Heart left ventricle (tissue), 16 donors: ENCODE measurements around the gene KIAA1671. TPM values are rescaled to one million over a fixed set of nuclear protein-coding genes. Genes with fewer than 3 reads are reported as not detected.
A peak's percentile ranks its signal among the peaks of the same experiment; 100 is the strongest.

Experiments
- ATAC-seq, 4 donors: fragments of 200-7000 bp; cut with Tn5 transposase; one replicate each; pipeline ENCODE4 v1.9.1; 2020 to 2022; ENCODE audit warnings: moderate library complexity in 4 of 4, mild to moderate bottlenecking in 3 of 4, moderate number of reproducible peaks in 1 of 4
- DNase-seq, 5 donors: peaks; one replicate each; pipeline ENCODE4 v3.0.0-alpha.2; 2020
- H3K27ac ChIP-seq, 12 donors: fragments of 200-600 bp; sonication (generic) in 4 of 12; one replicate each; pipeline versions ENCODE4 v1.5.0 to v1.8.0; 2016 to 2022; ENCODE audit warnings: mild to moderate bottlenecking in 2 of 12
- H3K27me3 ChIP-seq, 9 donors: fragments of 200-600 bp; sonication (generic) in 2 of 9; one replicate each; pipeline versions ENCODE4 v1.5.1 to v1.8.0; 2016 to 2022; ENCODE audit warnings: mild to moderate bottlenecking in 3 of 9
- H3K36me3 ChIP-seq, 9 donors: fragments of 200-600 bp; sonication (generic) in 2 of 9; one replicate each; pipeline versions ENCODE4 v1.5.0 to v1.8.0; 2018 to 2022; ENCODE audit warnings: mild to moderate bottlenecking in 2 of 9
- H3K4me1 ChIP-seq, 12 donors: fragments of 200-600 bp; sonication (generic) in 4 of 12; one replicate each; pipeline versions ENCODE4 v1.5.0 to v1.8.0; 2016 to 2022; ENCODE audit warnings: mild to moderate bottlenecking in 3 of 12
- H3K4me3 ChIP-seq, 12 donors: fragments of 200-600 bp; sonication (generic) in 4 of 12; one replicate each; pipeline versions ENCODE4 v1.5.0 to v1.8.0; 2017 to 2022; ENCODE audit warnings: mild to moderate bottlenecking in 9 of 12, moderate library complexity in 4 of 12
- H3K9me3 ChIP-seq, 12 donors: fragments of 200-600 bp; sonication (generic) in 4 of 12; one replicate each; pipeline versions ENCODE4 v1.5.0 to v1.8.0; 2016 to 2022; ENCODE audit warnings: mild to moderate bottlenecking in 1 of 12
- POLR2A ChIP-seq, 2 donors: fragments of 450-650 bp; IDR thresholded peaks; one replicate each; pipeline ENCODE4 v1.6.1; 2017; ENCODE audit warnings: antibody characterized with exemption in 2 of 2, mild to moderate bottlenecking in 2 of 2, moderate library complexity in 2 of 2
- WGBS, 4 donors: extraction: QIAGEN DNeasy Blood & Tissue Kit in 2 of 4; methylation state at CpG; one replicate each; pipeline versions ENCODE4 v1.1.5 to v1.1.7; 2013 to 2018; 5-methylcytosine and 5-hydroxymethylcytosine counted together
- intact Hi-C, 10 donors: fragments of 100-400 bp; cut with DNase I; formaldehyde crosslinking; loops; one replicate each; pipeline versions ENCODE4 v1.11.1 to v1.14.2; 2022
- polyA plus RNA-seq, 2 donors: library from polyadenylated mRNA; stranded (reverse); fragments of 200-250 nt; gene quantifications; one replicate each; pipeline ENCODE4 v1.2.3, GENCODE V29; 2013
- total RNA-seq, 9 donors: library from RNA; depleted of rRNA in 2 of 9; stranded (reverse); fragments of >200 nt in 2 of 9; fragmentation: NEBNext Ultra II Directional in 3 of 9; extraction: Animal tissue kit (Norgen Biotek cat#: 25700) in 3 of 9; gene quantifications; one replicate each; pipeline versions ENCODE4 v1.1.0 to v1.2.4, GENCODE V29; 2016 to 2023
- TF ChIP-seq, protein P1 (sequence below), 12 donors: fragments of 200-600 bp; sonication (generic) in 4 of 12; IDR thresholded peaks; one replicate each; pipeline versions ENCODE4 v1.5.0 to v1.8.0; 2018 to 2022; ENCODE audit warnings: antibody characterized with exemption in 12 of 12, mild to moderate bottlenecking in 5 of 12
- donor health status: ischemic (EF 13 %, LVEDD 7.1; RV severe dilation, severe dysfunction).
- donor health status: healthy with polysubstance abuse.
- donor health status: DM: no; HTN: yes; CAD: no.
- donor health status: DM: no; HTN: no; CAD: no.
- donor health status: ischemic (EF 25% LVEDD 6.9; RV normal size, moderate dysfunction).
- donor health status: ischemic (EF 25% LVEDD 5.7; RV mildly dilated, moderate dysfunction).
- donor health status: healthy.
- donor health status: DM: yes; HTN: yes; CAD: no.
- donor health status: ischemic (EF 35%, LVEDD 5.7; RV mildly dilated, moderate dysfunction).
- donor health status: nonischemic (EF 11% LVEDD 7.7; RV severe dilation, severe dysfunction).
- donor health status: DM: yes; HTN: yes; CAD: no.
- donor health status: PGD.
- donor health status: ischemic (EF 29% LVEDD 5.4; RV normal size, mild dysfunction).
- donor health status: nonischemic (EF 23%, LVEDD 6.1; RV moderate dilation, normal function).

Gene KIAA1671
- total and polyA plus RNA-seq, 11 donors = 4.5 to 22.1 (median 13.2) TPM

DNA sequence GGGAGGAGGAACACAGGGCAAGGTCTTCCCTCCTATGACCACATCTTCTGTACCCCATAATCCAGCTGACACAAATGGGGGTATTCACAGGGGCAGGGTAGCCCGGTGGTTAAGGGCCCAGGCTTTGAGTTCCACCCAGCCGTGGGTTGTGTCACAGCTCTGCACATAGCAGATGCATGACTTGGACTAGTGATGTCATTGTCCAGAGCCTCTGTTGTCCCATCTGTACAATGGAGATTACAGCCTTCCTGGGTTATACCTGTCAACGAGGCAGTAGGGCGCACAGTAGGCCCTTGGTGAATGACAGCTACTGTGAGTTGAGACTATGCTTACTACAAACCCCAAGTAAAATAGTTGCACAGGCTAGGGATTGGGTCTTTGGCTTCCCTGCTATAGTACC lies 147.9 kb downstream of the KIAA1671 start:
- Histone ChIP-seq H3K36me3 (no peaks in the 10 kb centered on the region), H3K4me3 (no peak overlapping the region), H3K4me1 (peaks cover 0 to 7% (median 0%) of the 10 kb centered on the region in 12 donors), H3K9me3 (no peaks in the 10 kb centered on the region), H3K27ac (no peak overlapping the region), H3K27me3 (no peaks in the 10 kb centered on the region)
- ATAC-seq (peak in 1 of 4 donors; percentile 27), DNase-seq (no peak)
- TF ChIP-seq, protein P1, sequence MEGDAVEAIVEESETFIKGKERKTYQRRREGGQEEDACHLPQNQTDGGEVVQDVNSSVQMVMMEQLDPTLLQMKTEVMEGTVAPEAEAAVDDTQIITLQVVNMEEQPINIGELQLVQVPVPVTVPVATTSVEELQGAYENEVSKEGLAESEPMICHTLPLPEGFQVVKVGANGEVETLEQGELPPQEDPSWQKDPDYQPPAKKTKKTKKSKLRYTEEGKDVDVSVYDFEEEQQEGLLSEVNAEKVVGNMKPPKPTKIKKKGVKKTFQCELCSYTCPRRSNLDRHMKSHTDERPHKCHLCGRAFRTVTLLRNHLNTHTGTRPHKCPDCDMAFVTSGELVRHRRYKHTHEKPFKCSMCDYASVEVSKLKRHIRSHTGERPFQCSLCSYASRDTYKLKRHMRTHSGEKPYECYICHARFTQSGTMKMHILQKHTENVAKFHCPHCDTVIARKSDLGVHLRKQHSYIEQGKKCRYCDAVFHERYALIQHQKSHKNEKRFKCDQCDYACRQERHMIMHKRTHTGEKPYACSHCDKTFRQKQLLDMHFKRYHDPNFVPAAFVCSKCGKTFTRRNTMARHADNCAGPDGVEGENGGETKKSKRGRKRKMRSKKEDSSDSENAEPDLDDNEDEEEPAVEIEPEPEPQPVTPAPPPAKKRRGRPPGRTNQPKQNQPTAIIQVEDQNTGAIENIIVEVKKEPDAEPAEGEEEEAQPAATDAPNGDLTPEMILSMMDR (IDR thresholded peaks at IDR 0.05) = no peak
- TF ChIP-seq POLR2A (IDR thresholded peaks at IDR 0.05) = no peak
- 94 to 98% (median 96%) methylated on average over 4 of the region's 4 CpGs for WGBS, 4 donors
- intact Hi-C loops = no loop called here

DNA sequence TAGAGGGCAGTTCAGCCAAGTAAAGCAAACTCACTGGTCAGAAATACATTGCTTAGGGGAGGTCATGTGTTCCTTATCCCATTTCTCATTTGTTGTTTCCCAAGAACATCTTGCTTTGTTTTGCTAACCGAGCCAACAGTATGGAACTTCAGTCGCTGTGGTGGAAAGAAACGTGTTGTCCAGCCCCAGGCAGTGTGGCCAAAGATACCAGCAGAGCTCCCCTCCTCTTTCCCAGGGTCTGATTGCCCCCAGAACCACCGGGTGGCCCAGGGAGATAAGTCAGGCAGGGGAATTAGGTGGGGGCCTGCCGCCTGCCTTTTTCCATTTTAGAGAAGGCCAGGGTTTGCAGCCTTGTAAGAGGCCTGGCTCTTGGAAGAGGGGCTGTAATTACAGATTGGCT lies 148.4 kb downstream of the KIAA1671 start:
- ATAC-seq = peak in 2 of 4 donors; percentile 40 to 51
- TF ChIP-seq POLR2A (IDR thresholded peaks at IDR 0.05) = no peak
- TF ChIP-seq, protein P1 (IDR thresholded peaks at IDR 0.05) = no peak
- H3K36me3 ChIP-seq = no peaks in the 10 kb centered on the region
- H3K27me3 ChIP-seq = no peaks in the 10 kb centered on the region
- no peak overlapping the region for H3K4me3 ChIP-seq
- H3K9me3 ChIP-seq = no peaks in the 10 kb centered on the region
- 52 to 55% (median 54%) methylated on average over 5 of the region's 5 CpGs for WGBS, 4 donors
- peaks cover 0 to 7% (median 0%) of the 10 kb centered on the region in 12 donors for H3K4me1 ChIP-seq
- DNase-seq = no peak
- peak overlapping the region in 1 of 12 donors; percentile 29 for H3K27ac ChIP-seq
- intact Hi-C loops = no loop called here

DNA sequence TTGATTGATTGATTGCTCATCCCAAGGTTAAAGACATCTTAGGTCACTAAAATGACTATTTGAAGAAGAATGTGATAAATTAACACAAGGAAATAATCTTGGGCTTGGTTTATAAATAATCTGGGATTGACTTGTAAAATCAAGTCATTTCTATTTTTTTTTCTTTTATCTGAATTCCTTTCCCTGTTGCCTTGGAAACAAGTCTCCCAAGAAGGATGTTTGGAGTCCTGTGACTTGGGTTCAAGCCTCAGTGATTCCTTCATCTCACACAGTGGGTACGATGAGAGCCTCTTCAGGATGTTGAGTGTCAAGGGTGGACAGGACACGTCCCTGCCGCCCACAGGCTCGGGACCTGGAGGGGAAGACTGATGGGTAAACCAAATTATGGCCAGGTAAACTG lies 149.0 kb downstream of the KIAA1671 start:
- H3K9me3 ChIP-seq = no peaks in the 10 kb centered on the region
- no peaks in the 10 kb centered on the region for H3K36me3 ChIP-seq
- no peak overlapping the region for H3K4me3 ChIP-seq
- TF ChIP-seq, protein P1 (IDR thresholded peaks at IDR 0.05) = no peak
- no peak for TF ChIP-seq POLR2A (IDR thresholded peaks at IDR 0.05)
- ATAC-seq (no peak), DNase-seq (no peak)
- no peaks in the 10 kb centered on the region for H3K27me3 ChIP-seq
- WGBS, 4 donors = 82 to 87% (median 85%) methylated on average over 4 of the region's 4 CpGs
- intact Hi-C loops = no loop called here
- H3K4me1 ChIP-seq = peaks cover 0 to 7% (median 0%) of the 10 kb centered on the region in 12 donors
- no peak overlapping the region for H3K27ac ChIP-seq

GRCh38 chr22:25101986-25102385 lies 149.5 kb downstream of the KIAA1671 start:
- Histone ChIP-seq H3K27ac (no peak overlapping the region), H3K9me3 (no peaks in the 10 kb centered on the region), H3K36me3 (no peaks in the 10 kb centered on the region), H3K4me3 (no peak overlapping the region), H3K4me1 (peaks cover 0 to 7% (median 0%) of the 10 kb centered on the region in 12 donors), H3K27me3 (no peaks in the 10 kb centered on the region)
- TF ChIP-seq POLR2A (IDR thresholded peaks at IDR 0.05) = no peak
- TF ChIP-seq, protein P1 (IDR thresholded peaks at IDR 0.05) = no peak
- 94 to 96% (median 94%) methylated on average over 4 of the region's 4 CpGs for WGBS, 4 donors
- no peak for DNase-seq
- no peak for ATAC-seq
- intact Hi-C loops = no loop called here
